Lung (tissue), 12 donors: Measurements from ENCODE around the gene ZNF615. TPM values are rescaled to one million over a fixed set of nuclear protein-coding genes. Genes with fewer than 3 reads are reported as not detected.
A peak's percentile ranks its signal among the peaks of the same experiment; 100 is the strongest.

ENCODE experiments used
- ATAC-seq: fragments of 200-7000 bp; cut with Tn5 transposase; one replicate; pipeline ENCODE4 v1.9.1; 2020; ENCODE audit warnings: moderate number of reproducible peaks; ENCODE audit not compliant: insufficient read depth, low FRiP score
- DNase-seq, 3 donors: peaks; one replicate each; pipeline ENCODE4 v3.0.0-alpha.2; 2013 to 2017
- H3K27ac ChIP-seq, 2 donors: one replicate each; pipeline ENCODE4 v1.5.1; 2013; ENCODE audit warnings: mild to moderate bottlenecking in 2 of 2, moderate library complexity in 2 of 2, control low read depth in 1 of 2, inconsistent platforms in 1 of 2, low read depth in 1 of 2, low read length in 1 of 2
- H3K27me3 ChIP-seq, 3 donors: one replicate each; pipeline ENCODE4 v1.5.1; 2013; ENCODE audit warnings: low read length in 2 of 3; ENCODE audit not compliant: control insufficient read depth in 3 of 3, insufficient read depth in 3 of 3
- H3K36me3 ChIP-seq, 4 donors: one replicate each; pipeline ENCODE4 v1.5.1; 2013; ENCODE audit warnings: low read length in 4 of 4, mild to moderate bottlenecking in 1 of 4, moderate library complexity in 1 of 4; ENCODE audit not compliant: control insufficient read depth in 4 of 4, insufficient read depth in 4 of 4
- H3K4me1 ChIP-seq, 5 donors: one replicate each; pipeline ENCODE4 v1.5.1; 2013; ENCODE audit warnings: low read length in 5 of 5, mild to moderate bottlenecking in 2 of 5, moderate library complexity in 1 of 5; ENCODE audit not compliant: control insufficient read depth in 5 of 5, insufficient read depth in 5 of 5
- H3K4me3 ChIP-seq: one replicate; pipeline ENCODE4 v1.5.1; 2013; ENCODE audit warnings: mild to moderate bottlenecking, control low read depth, moderate library complexity
- H3K9ac ChIP-seq, 2 donors: one replicate each; pipeline ENCODE4 v1.5.1; 2013; ENCODE audit warnings: low read length in 2 of 2, control low read depth in 1 of 2; ENCODE audit not compliant: insufficient read depth in 1 of 2
- H3K9me3 ChIP-seq, 4 donors: one replicate each; pipeline ENCODE4 v1.5.1; 2013; ENCODE audit warnings: low read length in 3 of 4, mild to moderate bottlenecking in 1 of 4, moderate library complexity in 1 of 4; ENCODE audit not compliant: control insufficient read depth in 4 of 4, insufficient read depth in 3 of 4
- CTCF ChIP-seq: IDR thresholded peaks from 2 replicates; pipeline ENCODE4 v1.5.1; 2012; ENCODE audit warnings: mild to moderate bottlenecking; ENCODE audit errors: control extremely low read depth, extremely low read depth
- WGBS, 2 donors: extraction: QIAGEN DNeasy Blood & Tissue Kit; methylation state at CpG; one replicate each; pipeline ENCODE4 v1.1.7; 2013; 5-methylcytosine and 5-hydroxymethylcytosine counted together
- polyA plus RNA-seq, 2 donors: library from polyadenylated mRNA; stranded (reverse); fragments of 200-250 nt; gene quantifications; one replicate each; pipeline ENCODE4 v1.2.1, GENCODE V29; 2013
- total RNA-seq, 2 donors: library from RNA; depleted of rRNA in 1 of 2; stranded (reverse); fragments of >200 nt in 1 of 2; gene quantifications; one replicate each; pipeline ENCODE4 v1.2.1, GENCODE V29; 2014 to 2021
- donor health status: control.
- donor health status: control.
- donor health status: Bipolar disorder and iron deficiency.
- donor health status: healthy.
- donor health status: DM: yes; HTN: yes; CAD: no.

ZNF615 gene
- total and polyA plus RNA-seq, 4 donors = 3.0 to 39.9 (median 5.5) TPM

- WGBS, 2 donors = 98 to 99% methylated on average over 4 of the region's 4 CpGs
Observed at GRCh38 chr19:52039169-52039568, 31.2 kb upstream of the ZNF615 start.

GRCh38 chr19:52034051-52034728, 26.2 kb upstream of the ZNF615 start:
- Histone ChIP-seq H3K36me3 (peaks cover 36 to 74% (median 59%) of the 10 kb centered on the region in 4 donors), H3K9ac (no peak overlapping the region), H3K4me1 (no peaks in the 10 kb centered on the region), H3K9me3 (peaks cover 38 to 53% (median 51%) of the 10 kb centered on the region in 4 donors), H3K27ac (no peak overlapping the region), H3K4me3 (no peak overlapping the region), H3K27me3 (no peaks in the 10 kb centered on the region)
- ATAC-seq = no peak
- no peak for TF ChIP-seq CTCF
- no peak for DNase-seq
- WGBS, 2 donors = 98% methylated on average over 12 of the region's 12 CpGs

More at GRCh38 chr19:52039169-52039568, 31.2 kb upstream of the ZNF615 start:
- no peak overlapping the region for H3K9ac ChIP-seq
- no peaks in the 10 kb centered on the region for H3K27me3 ChIP-seq
- ATAC-seq (no peak), DNase-seq (no peak)
- peaks cover 51 to 84% (median 71%) of the 10 kb centered on the region in 4 donors for H3K36me3 ChIP-seq
- H3K27ac ChIP-seq = no peak overlapping the region
- no peaks in the 10 kb centered on the region for H3K4me1 ChIP-seq
- H3K4me3 ChIP-seq = no peak overlapping the region
- H3K9me3 ChIP-seq = peaks cover 29 to 50% (median 38%) of the 10 kb centered on the region in 4 donors
- no peak for TF ChIP-seq CTCF

- whole genome bisulfite sequencing, 2 donors = 16 to 20% methylated on average over 5 of the region's 5 CpGs
- peaks cover 15 to 26% (median 24%) of the 10 kb centered on the region in 4 donors for H3K9me3 ChIP-seq
- no peaks in the 10 kb centered on the region for H3K27me3 ChIP-seq
- peak overlapping the region; percentile 88 to 90 for H3K27ac ChIP-seq
- H3K4me3 ChIP-seq = peak overlapping the region; percentile 68
- peaks cover 0 to 7% (median 2%) of the 10 kb centered on the region in 5 donors for H3K4me1 ChIP-seq
- ATAC-seq (no peak), DNase-seq (no peak)
- H3K9ac ChIP-seq = peak overlapping the region; percentile 85 to 99
- peaks cover 12 to 50% (median 30%) of the 10 kb centered on the region in 4 donors for H3K36me3 ChIP-seq
- TF ChIP-seq CTCF = no peak
Observed at GRCh38 chr19:52028780-52029123, 20.7 kb upstream of the ZNF615 start.
